GM21619 (cell line): ENCODE results near the gene SLC25A21.

ENCODE experiments used
- ATAC-seq: cut with Tn5 transposase; IDR thresholded peaks from one replicate; pipeline ENCODE4 v1.9.1; 2021; ENCODE audit not compliant: unreplicated experiment

The SLC25A21 gene

DNA sequence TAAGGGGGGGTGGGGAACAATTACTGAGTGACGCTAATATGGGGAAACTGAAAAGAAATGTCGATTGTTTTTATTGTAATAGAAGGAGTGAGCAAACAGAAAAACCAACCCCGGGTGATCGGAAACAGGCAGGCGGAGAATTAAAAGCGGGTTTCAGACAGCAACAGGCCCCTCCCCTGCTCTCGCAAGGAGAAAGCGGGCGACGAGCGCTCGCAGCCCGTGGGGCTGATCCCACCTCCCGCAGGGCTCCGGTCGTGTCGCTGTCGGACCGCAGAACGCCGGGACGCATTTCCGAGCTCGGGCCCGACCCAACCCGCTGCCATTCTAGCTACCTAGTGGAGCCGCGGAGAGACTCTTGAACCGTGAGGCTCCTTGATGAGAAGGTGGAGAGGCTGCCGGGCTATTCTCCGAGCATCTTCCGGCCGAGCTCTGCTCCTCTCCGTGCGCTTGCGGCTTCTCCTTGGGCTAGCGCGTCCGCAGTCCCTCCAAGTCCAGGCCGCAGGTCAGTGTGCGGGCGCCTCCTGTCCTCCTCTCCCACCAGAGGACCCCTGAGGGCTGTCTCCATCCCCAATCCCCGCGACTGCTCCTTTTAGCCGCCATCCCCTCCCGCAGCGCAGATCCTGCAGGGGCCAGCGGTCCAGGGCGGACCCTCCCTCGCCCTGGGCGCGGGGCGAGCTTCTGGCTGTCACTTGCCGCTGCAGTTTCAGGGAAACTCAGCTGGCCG, 514.8 kb downstream of the SLC25A21 start:
- no peak for ATAC-seq

DNA sequence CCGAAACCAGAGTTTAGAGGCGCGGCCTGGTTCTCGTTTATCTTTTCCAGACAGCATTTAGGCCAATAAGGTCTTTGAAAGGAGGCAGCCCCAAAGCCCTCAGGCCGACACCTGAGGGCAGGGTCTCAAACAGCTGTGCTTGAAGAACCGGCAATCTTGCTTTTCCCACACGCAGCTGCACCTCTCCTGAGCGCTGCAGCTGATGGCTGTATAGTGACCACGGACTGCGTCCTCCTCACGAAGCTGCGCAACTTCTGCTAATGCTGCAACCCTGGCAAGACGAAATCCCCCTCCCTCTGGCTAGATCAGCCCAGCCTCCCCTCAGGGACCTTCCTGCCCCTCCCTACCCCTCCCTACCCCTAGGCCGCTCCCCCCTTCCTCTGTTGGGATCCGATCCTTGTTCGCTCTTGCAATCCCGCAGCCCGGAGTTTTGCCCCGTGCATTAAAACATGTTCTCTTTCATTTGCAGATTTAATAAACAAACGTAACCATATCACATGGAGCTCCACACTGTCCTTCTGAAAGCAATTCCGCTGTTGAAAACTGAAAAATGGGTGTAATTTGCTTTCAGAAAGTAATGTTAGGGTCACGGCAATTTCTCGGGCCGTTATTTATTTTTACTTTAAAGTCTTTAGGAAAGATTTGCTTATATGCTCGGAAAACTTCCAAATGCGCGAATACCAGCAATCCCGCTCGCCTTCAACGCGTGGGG, 515.6 kb downstream of the SLC25A21 start:
- no peak for ATAC-seq

DNA sequence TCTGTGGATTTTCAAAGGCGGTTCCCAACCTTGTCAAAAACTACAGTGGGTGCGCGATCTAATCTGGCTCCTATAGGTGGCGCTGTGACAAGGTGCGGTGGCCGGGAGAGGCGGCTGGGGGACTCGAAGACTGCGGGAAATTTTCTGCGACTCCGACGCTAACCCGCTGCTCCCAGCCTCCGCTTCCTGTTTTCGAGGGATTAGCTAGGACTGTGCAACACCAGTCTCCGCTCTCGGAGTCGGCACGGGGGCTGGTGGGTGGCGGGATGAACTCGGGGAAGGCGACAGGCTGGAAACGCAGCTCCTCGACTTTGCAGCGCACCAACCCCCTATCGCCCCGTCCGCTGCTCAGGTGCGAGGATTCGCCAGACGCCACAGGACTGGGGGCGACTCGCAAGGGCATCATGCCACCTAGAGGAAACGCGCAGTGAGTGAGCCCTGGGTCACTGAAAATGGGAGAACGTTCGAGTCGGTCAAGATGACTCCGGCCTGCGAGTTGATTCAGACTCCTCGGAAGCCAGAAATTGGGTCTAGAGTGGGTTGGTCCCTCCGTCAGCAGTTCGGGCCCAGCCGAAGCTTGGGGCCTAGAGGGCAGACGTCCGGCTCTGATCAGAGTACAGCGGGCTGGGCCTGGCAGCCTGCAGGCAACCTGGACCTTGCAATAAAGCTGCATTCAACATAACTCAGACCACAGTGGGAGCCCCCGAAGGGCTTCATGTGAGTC, 516.3 kb downstream of the SLC25A21 start:
- no peak for ATAC-seq

DNA sequence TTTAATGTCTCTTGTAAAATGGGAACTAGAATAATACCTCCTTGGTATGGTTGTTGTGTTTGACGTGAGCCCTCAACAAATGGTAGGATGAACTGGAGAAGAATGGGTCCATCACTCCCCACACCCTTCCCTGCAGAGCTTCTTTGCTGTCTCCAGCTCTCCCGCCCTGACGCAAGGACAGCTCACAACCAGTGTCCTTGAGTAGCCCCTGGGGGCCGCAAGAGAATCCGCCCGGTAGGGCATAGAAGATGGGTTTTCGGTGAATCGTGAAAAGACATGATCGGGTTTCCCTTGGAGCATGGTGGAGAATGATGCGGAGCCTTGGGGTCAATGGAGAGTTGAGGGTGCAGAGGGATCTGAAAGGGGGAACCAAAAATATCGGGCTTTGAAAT, 516.8 kb downstream of the SLC25A21 start:
- ATAC-seq, result no peak

DNA sequence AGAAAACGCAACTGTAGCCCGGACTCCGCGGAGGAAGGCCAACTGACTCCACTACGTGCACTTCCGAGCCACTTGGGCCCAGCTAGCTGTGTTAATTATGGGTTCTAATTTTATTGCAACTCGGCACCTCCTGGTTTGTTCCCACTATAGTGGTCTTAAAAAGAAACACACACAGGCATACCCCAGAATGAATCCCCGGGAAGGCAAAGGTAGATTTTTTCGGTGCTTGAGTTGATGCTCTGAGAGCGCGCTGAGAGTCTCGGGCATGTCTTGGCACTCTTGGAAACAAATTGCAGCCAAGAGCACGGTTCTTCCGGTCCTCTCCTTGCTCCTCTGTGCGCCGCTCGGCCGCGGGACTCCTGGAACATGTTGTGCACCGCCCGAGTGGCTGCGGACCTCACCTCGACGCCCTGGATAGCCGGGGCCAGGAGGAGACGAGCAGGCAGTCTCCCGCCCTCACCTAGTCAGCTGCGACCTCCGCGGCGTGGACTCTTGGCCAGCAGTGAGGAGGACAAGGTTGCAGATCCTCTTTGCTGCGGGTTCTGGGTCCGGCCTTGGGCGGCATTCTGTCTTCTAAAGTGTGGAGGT, 517.5 kb downstream of the SLC25A21 start:
- ATAC-seq, result no peak

DNA sequence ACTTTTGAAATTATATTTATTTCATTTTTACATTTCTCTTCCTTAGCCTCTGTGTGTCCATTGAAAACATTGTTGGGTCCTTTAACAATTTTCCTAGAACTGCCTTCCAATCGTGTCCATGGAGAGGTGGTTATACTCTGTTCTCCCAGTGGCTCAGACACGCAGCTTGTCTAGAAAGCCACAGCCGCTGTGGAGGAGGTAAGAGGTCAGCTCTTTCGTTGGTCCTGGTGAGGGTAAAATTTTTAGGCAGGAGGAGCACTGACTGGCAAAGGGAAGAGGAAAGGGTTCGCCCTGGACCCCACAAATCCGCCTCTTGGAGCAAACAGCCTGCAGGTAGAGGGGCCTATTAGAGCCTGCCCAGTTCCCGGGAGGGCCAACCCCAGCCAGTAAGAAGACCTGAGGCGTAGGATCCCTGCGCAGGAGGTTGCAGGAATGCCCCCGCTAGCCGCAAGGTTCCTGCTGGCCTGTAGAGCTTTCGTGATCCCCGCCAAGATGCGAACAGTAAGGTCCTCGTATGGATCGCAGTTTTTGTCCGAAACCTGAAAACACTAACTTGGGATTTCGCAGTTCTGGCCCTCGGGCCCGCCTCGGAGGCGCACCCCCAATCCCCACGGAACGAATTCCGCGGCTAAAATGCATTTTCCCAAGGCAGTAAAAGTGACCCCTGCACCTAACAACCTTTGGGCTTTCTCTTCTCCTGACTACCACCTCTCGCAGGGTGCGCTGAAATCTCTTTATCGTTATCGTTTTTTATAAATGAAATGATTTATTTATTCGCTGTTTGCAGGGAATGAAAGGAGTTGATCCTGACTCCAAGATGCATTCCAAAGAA, 518.2 kb downstream of the SLC25A21 start:
- no peak for ATAC-seq

DNA sequence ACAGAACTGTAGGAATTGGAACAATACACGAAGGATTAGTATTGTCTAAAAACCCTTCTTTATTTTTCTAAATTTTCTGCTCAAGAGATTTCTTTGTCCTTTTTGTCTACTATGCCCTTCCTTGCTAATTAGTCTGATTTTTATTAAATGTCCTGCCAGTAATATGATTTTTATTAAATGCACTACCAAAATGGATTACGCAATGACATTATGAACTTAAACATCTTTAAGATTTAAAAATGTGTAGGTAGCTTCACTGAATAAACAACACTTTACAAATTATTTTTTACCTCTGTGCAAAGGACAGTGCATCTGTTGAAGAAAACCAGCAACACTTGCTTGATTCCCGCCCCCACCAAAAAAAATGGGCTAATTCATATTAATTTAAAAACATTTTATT, 519.0 kb downstream of the SLC25A21 start:
- no peak for ATAC-seq

DNA sequence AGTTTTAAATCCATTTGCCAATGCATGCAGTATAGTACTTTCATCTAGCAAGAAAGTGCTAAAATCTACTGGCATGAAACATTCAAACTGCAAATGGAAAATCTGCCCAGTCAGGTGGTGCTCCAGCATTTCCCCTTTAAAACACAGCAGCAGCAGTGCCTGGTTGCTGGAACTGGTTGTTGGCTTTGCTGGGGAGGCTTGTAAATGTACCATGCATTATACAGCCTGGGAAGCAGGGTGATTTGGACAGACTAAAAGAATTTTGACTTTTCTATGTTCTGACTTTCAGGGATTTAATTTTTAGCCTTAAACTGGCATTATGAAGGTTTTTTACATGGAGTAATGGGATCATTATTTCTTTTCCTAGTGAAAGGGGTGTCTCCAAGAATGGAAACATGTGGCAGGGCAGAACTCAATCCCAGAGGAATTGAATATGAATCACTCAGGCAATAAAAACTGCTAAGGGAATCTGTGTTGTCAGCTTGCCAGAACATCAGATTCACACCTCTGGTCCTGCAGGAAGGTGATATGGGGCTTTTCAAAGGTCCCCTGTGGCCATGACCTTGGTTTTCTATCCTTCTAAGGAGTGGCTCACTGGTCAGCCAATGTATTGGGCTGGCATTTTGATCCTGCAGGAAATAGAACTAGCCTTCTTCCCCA, 519.7 kb downstream of the SLC25A21 start:
- ATAC-seq, result no peak

DNA sequence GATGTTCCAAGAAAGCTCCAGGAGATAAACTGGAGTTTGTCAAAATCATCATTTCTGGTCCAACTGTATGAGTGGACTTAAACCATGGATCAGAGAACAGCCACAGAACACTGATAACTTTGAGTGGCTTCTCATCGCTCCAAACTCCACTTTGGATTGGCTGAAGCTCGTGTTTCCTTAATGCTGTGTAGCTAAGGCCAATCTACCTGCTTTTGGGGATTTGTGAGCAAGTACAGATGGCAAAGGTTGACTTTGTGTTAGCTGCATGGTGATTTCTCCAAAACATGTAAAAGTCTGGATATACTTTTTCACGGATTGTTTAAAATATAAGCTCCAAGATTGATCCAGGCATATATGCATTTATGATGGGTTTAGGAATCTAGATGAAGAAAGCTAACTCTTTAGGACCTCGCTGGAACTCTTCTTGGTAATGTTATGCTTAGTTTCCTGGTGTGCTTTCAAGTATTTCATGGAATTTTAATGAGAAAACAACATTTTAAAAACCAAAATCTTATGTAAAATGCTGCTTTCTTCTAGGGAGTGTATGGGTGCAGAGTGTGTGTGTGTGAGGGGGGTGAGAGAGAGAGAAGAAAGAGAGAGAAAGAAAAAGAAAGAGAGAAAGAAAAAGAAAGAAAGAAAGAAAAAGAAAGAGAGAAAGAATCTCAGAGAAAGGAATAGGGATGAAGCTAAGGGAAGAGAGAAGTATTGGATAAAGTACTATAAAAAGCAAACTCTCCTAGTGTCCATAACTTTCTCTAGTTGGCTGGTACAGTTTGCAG, 522.3 kb downstream of the SLC25A21 start:
- ATAC-seq, result no peak

DNA sequence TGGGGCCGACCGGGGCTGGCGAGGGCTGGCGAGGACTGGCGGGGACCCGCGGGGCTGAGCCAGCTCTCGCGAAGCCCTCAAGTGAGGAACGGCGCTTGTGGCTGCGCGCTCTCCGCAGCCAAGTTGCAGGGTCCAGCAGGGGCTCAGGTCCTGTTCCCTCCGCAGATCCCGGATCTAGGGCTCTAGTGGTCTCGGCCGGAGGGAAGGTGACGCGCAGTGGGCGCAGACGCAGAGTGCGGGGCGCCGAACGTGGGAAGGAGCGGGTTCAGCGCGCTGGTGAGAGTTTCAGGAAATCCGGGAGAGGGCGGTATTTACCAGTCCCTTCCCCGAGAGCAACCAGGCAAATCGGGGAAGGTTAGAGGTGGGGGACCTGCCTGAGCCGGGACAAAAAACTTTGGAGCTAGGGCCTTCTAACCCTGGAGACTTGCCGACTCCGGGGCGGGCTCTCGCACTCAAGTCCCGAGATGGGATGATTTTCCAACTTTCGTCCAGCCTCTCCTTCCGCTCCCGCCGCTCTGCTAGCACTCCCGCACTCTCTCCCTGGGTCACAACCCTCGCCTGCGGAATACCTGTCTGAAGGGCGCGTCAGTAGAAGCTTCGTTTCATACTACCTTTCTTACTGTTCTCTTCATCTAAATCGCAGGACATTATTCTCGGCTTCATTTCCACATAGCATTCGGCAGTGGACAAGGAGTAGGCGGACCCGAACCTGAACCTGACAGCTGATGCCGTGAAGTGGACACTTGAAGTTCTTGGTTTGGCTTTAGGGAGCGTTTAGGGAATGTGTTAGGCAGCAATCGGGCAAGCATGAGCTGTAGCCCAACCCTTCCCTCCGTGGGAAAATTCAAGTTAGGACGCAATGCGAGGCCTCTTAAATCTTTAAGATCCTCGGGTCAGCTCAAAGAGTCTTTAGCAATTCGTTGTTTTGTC, 524.3 kb downstream of the SLC25A21 start:
- ATAC-seq, result no peak

DNA sequence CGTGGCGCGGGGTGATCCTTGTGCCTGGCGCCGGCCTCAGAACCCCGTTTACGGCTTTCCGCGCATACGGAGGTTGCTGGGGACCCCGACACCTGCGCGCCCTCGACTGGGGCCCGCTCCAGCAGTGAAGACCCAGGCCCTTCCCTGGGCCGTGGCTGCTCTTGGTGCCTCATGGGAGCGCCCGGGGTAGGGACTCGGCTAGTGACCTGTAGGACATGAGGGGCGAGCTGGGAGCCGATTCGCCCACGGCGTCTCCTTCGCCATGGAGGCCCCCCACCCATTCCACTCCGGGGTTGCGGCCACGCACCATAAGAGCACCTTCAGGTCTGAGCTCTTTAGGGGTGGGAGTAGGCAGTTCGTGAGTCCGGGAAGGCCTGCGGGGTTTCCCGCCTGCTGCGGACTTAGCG, 525.0 kb downstream of the SLC25A21 start:
- no peak for ATAC-seq

DNA sequence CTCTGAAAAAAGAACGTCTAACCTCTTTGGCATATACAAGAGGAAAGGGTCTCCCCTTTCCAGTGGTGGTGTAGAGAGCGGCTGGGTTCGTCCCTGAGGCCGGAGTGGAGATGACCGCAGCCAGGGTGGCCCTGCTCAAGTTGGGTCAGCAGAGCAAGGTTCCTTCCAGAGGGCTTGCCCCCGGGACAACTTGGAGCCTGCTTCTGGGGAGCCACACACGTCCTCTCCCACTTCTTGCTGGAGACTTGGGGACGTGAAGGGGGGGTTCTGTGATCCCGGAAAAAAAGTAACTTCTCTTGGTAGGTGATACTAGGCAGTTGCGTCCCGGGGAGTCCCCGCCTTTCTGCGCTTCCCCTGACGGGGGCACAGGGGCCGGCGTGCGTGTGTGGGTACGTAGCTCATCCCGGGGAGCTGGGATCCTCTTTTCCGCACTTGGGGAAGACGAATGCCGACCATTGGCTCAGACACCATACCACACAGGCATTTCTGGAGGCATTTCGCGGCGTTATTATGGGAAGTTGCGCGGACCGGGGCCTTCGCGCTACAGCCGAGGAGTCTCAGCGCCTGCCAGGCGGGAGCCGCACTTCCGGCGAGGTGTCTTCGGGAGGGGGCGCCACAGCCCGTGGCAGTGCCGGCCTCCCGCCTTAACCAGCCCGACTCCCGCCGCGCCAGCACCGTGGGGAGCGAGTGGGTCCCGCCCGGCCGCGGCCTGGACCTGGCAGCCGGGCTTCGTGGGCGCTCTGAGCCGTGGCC, 525.6 kb downstream of the SLC25A21 start:
- no peak for ATAC-seq

DNA sequence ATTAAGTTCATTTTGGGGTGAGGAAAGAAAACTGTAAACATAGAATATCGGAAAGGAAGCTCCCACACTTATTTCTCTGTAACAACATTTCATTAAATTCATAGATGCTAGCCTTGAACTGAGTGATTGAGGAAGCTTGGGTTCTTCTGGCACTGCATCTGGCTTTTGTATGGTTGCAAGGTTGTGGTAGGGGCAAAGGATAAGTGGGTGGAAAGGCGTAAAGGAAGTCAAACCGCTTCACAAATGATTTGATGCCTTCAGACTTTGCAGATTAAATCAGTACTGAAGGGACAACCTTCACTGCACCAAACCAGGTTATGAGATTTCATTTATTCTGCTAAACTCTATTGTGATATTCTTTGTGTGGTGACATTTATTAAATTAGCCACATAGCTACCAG, 538.8 kb downstream of the SLC25A21 start:
- ATAC-seq, result no peak
